Muscle of arm (tissue), 12 donors: Measurements from ENCODE around the gene ITGA5. TPM values are rescaled to one million over a fixed set of nuclear protein-coding genes. Genes with fewer than 3 reads are reported as not detected.

ENCODE experiments used
- DNase-seq: peaks from one replicate; pipeline ENCODE4 v3.0.0-alpha.2; 2013
- polyA plus RNA-seq, 12 donors: library from polyadenylated mRNA; unstranded; fragments of 120-200 nt; gene quantifications; one replicate each; pipeline ENCODE4 v1.2.1, GENCODE V29; 2013; ENCODE audit not compliant: insufficient read length in 12 of 12

The ITGA5 gene
- polyA plus RNA-seq, 12 donors, result 94.6 to 117 (median 107) TPM; not detected in 1

DNA sequence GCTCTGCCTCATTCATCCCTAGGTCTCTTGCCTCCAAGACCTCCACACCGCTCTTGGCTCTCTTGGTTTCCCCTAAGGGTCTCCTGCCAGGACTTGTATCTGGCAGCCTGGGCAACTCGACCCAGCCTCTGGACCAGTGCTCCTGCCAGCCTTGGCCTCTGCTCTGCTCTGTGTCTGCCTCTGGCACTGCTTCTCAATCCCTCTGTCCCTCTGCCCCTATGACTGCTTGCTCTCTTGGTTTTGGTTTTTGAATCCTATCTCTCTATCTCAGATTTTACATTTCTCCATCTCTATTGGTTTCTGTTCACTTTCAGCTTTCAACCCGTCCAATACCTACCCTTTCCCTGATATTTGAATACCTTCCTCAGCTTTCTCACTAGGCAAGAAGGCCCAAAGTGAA lies 6.3 kb downstream of the ITGA5 start:
- no peak for DNase-seq

DNA sequence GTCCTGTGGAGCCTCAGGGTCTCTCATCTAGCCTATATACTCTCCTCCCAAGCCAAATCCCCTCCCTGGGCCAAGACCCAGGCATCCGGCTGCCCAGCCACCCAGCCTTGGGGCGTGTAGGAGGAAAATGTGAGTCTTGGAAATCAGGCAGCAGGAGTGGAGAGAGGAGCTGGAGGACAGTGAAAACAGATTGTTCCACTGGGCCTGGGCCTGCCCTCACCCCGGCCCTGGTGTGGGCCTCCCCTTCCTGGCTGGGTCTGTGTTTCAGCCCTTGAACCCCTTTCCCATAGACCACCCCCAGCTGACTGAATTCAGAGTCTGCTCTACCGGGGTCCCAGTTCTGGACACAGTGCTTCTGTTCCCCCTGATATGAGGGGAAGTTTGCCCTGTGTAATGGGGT lies 6.7 kb downstream of the ITGA5 start:
- DNase-seq, result no peak

DNA sequence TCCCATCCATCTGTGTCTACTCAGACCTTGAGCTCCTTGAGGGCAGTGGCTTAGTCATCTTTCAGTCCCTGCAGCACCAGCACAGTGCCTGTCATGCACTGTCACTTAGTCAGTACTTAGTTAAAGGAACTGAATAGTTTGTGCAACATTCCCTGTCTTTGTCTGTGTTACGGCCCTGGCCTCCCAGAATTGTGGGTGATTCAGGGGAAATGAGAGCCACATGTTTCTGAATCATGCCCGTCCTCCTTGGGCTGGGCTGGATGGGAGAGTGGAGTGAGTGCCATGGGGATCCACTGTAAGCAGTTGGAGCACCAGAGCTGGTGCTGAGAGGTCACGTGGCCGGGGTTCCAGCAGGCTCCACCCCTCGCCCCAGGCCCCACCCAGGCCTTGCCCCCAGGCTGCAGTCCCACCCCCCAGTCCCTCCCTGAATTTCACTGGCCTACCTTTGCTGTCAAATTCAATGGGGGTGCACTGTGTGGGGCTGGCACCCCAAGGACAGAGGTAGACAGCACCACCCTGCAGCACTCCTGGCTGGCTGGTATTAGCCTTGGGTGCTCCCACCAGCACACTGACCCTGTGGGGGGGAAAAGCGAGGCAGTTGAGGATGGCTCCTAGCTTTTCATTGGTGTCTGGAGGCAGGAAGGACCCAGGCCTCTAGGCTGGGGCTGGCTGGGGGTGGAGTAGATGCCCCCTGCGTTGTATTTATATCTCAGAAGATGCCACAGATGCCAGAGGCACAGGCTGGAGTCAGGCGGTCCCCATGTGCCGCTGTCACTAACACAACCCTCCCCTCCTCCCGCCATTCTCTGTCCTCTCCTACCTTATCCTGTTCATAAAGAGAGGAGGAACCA lies 7.5 kb downstream of the ITGA5 start:
- DNase-seq, result no peak

DNA sequence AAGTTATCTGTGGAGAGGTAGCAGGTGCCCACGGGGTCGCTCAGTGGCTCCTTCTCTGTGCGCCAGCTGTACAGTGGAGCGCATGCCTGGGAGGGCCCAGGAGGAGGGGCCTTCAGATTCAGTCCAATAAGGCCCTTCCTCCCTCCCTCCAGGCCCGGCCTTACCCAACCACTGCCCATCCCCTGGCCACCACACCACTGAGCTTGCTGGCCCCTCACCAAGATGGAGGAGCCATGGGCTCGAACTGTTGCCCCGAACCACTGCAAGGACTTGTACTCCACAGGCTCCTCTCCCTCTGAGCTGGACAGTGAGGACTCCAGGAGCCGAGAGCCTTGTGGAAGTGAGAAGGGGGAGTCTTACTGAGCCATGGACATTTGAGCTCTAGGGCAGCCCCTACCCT lies 9.8 kb downstream of the ITGA5 start:
- DNase-seq, result no peak

DNA sequence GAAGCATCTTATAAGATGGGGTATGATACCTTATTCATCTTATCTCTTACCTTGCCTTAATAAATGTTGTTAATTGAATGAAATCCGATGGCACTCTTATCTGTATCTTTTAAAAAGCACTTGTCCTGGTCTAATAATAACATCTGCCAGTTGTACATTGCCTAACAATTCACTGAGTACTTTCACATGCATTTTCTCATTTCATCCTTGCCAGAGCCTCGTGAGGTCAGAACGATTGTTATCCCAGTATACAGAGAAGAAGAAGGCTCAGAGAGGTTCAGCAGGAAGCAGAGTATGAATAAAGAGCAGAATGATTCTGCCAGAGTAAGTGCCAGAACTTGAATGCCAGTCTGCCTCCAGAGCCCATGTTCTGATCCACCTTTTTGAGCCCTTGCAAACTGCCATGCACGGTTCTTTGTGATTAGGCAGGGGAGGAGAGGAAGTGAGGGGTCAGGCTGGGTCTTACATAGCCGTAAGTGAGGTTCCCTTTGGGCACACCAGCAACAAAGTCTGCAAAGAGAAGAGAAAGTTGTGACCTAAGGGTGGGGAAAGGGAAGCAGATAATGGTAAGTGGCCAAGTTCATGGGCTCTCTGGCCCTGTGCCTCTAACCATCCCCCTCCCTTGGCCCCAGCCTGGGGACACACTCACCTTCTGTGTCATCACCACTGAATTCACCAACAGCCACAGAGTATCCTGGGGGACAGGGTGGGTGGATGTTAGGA lies 11.7 kb downstream of the ITGA5 start:
- DNase-seq, result no peak

DNA sequence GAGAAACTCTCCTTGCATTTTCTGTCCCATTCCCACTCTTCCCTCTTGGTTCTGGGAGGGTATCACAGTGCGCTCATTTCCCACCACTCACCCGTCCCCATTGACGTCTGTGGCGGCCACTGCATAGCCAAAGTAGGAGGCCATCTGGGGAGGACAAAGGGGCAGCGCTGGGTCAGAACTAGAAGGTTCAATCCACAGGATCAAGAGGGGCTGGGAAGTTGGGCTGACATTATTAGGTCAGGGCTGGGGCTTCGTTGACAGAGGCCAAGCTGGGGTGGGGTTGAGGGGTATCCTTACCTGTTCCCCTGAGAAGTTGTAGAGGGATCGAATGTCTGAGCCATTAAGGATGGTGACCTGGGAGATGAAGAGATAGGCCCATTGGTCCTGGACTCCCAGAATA lies 13.5 kb downstream of the ITGA5 start:
- DNase-seq, result no peak

DNA sequence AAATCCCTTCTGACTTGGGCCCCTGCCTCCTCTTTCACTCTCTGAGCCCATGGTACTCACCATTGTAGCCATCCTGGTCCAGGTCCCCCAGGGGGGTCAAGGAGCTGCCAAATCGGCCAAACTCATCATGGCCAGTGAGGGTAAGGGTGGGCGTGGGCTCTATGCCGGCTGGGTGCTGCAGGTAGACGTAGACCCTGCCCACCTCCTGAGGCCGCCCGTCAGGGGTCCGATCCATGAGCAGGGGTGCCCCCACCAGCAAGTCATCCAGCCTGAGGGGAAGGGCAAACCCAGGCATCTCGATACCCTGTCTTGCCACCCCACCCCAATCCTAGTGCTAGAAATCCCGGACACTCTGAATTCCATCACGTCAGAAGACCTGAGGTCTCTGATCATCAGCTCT lies 14.0 kb downstream of the ITGA5 start:
- DNase-seq, result no peak

DNA sequence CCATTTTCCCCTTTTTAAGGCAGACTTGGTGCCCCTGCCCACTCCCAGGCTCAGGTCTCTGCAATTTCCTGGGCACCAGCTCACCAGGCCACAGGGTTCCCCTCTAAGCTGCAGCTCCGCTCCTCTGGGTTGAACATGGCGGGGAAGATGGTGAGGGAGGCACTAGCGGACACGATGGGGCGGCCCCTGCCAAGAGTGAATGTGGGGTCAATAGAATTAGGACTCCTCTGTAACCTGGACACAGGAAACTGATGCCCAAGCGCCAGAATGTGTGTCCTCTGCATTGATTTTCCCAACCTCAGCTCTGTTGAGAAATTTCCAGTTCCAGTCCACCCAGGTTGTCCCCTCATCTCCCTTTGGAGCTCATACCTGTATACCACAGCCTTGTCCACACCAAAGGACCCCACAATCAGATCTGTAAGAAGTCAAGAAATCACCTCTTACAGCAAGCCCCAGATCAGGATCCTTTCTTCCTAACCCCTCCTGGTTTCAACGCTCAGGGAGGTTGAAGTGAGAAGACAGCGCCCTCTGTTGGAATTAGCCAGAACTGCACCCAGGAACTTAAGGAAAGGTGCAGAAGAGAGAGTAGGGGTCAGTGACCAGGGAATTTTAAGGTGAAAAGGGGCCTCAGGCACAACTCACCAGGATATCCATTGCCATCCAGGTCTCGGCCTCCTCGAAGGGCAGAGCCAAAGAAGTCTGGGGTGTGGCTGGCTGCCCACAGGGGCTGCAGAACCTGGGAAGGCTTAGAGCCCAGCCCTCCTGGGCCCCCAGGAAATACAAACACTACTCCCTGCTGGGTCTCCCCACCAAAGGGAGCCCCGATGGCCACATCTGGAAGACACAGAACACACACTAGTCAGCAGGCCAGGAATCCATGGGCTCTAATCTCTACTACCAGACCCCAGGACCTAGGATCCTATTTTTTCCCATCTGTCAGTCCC lies 14.7 kb downstream of the ITGA5 start:
- no peak for DNase-seq

DNA sequence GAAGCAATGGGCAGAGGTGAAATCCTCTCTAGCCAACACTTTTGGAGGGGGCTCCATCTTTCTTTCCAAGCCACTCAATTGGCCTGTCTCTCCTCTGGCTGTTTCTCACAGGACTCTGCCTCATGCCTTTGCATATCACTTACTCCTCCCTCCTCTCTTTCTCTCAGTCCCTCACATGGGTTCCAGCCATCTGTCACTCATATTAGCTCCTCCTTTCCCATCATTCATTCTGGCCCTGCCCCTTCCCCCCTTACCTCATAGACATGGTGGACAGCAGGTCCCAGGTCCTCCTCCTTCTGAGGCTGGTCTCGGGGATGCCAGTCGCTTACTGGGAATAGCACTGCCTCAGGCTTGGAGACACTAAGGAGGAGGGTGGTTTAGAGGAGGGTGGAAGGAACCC lies 17.9 kb downstream of the ITGA5 start:
- no peak for DNase-seq

DNA sequence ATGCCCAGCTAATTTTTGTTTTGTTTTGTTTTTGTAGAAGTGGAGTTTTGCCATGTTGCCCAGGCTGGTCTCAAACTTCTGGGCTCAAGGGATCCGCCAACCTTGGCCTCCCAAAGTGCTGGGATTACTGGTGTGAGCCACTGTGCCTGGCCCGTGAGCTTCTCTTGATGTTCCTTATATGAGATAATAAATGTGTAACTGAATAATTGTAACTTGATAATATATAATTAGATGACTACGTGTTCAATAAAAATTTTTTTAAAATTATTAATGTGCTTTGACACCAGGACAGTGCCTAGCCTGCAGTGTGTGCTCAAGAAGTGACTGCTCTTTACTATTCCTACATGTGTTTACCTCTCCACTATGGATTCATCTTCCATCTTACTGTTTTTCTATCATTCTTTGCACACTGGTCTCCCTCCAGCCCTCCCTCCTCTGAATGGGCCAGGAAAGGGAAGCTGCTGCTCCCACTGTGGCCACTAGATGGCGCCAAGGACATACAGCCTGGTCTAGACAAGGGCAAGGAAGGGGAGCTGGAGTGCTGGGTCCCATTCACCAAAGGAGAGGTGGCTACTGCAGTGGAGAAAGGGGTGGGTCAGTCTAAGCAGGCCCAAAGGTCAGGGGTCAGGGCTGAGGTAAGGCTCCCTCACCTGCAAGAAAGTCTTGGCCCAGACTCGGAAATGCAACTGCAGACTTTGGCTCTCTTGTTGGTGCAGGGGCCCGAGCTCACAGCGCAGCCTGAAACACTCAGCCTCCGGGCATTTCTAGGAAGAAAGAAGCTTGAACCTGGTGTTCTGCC lies 19.9 kb downstream of the ITGA5 start:
- peak; percentile 93 for DNase-seq

DNA sequence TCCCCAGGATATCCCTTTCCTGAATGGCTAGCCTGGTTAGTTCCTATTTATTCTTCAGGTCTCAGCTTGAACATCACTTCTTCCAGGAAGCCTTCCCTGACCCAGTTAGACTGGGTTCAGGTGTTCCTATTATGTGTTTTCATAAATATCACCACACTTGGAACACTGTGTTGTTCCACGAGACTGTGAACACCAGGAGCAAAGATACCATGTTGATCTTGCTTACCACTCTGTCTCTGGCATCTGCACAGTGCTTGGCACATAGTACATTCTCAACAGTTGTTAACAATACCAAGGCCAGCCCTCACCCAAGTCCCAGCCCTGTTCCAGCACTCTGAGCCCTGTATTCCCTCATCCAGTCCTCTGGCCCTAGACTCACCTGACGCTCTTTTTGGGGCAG lies 20.8 kb downstream of the ITGA5 start:
- DNase-seq, result no peak

DNA sequence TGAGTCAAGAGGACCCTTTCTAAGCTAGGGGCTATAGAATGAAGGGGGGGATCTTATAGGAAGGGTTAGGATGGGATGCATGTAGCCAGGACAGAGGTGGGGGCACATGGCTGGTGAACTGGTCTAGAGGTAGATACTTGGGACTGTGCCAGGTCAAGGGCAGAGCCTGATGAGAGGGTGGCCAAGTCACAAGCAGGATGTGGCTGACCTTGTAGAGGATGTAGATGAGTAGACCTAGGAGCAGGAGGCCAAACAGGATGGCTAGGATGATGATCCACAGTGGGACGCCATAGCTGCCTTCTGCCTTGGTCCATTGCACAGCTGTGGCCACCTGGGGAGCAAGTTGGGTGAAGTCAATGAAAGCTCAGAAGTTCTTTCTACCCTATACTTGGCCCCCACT lies 21.9 kb downstream of the ITGA5 start:
- DNase-seq, result no peak

DNA sequence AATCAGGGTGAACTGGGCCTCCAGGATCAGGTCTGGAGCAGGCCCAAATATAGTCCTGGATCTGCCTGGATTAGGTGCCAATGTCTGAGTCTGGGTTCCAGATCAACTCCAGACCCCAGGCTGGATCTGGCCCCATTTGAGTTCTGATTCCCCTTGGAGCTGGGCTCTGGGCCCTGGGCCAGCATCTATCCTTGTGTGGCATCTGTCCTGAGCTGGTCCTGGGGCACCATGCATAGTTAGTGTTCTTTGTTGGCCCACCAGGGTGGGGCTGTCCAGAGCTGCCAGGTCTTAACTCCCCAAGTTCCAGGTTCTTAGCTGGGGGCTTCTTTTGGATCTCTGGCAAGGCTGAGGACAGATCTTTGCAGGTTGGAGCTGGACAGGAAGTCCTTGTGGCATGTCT lies 23.5 kb downstream of the ITGA5 start:
- DNase-seq, result no peak

DNA sequence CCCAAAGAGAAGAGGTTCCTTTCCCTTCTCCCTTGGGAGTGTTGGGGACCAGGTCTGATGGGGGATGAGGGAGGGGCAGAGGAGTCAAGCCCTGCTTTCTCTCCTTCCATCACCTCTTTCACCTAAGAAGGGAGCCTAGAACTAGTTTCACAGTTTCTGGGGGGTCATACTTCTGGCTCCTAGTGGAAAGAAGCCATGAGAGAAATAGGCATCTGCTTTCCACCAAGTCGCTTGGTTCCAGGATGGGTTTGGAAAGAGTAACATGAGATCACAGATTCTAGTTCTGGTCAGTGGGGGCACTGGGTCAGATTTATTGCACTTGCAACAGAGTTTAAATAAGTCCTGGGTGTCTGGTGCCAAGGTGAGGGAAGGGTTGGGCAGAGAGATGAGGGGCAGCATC lies 24.1 kb downstream of the ITGA5 start:
- DNase-seq, result no peak

DNA sequence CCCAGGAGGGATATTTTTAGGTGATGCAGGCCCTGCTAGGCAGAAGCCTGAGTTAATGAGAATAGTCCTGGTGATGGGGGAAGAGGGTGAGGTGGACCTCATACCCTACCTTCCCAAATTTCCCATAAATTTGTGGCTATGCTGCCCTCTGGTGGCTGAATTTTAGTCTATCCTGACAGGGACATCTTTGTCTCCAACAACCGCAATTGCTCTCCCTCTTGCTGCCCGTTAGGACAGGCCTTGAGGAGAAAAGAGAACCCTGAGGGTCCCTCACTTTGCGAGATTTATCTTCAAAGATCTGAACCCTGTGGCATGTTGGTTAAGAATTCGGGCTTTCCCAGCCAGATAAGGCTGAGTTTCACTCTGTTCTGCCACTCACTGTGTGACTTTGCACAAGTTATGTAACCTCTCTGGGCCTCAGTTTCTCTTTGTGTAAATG lies 24.8 kb downstream of the ITGA5 start:
- no peak for DNase-seq

DNA sequence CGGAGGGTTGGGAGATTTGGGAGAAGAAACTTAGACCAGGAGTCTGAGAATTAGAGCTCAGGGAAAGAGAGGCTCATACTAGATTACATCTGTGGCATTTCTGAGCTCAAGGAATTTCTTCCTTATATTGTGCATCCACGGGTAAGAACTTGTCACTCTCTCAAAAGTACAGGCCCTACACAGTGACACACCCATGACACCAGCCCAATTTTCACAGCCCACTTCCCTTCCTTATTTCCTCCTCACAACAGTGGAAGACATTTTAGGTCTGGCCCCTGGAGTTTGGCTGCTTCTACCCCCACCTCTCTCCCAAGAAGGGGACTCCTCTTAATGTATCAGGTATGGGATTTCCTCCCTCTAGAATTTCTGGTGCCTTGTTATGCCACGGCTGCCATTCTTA lies 25.3 kb downstream of the ITGA5 start:
- no peak for DNase-seq

DNA sequence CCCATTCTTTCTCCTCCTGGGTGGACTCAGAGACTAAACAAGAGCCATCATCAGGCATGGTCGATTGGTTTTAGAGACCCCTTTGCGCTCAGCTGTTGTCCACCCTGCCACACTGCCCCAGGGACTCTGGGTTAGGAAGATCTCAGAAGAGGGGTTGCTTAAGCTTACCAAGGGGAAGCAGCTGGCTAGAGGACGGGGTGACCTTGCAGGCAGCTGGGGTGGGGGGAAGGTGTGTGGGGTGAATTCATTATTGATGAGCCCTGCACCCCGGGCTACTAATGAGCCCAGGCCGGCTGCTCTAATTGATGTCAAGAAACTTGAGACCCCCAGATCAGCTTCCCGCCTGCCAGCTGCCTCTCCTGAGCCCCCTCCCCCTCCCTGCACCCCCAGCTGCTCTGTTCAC lies 25.9 kb downstream of the ITGA5 start:
- DNase-seq, result no peak

DNA sequence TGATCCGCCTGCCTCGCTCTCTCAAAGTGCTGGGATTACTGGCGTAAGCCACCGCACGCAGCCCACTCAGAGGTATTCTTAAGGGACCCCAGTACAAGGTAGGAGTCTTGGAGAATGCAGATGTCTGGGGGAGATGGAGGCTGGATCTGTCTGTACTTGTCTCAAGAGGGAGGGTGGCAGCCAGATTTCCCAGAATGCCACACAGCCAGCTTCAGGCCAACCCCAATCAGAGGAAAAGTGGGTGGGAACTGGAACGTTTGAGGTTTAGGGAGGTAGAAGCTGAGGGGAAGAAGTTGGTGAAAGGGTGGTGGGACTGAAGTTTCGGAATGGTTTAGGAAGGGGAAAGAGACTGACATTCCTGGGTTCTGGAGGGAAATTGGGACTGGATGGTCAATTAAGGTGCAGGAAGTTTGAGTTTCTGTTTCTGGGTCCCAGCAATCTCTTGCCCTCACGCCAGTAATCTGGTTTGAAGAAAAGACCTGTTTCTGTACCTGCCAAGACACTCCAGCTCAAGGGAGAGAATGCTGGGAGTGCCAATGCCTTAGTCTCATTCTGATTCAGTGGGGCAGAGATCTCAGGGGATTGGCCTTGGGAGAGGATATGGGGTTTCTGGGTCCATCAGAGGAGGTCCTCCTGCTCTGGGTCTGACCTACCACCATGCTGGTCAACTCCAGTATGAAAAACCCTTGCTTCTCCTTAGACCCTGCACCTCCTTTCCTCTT lies 26.4 kb downstream of the ITGA5 start:
- DNase-seq, result no peak

DNA sequence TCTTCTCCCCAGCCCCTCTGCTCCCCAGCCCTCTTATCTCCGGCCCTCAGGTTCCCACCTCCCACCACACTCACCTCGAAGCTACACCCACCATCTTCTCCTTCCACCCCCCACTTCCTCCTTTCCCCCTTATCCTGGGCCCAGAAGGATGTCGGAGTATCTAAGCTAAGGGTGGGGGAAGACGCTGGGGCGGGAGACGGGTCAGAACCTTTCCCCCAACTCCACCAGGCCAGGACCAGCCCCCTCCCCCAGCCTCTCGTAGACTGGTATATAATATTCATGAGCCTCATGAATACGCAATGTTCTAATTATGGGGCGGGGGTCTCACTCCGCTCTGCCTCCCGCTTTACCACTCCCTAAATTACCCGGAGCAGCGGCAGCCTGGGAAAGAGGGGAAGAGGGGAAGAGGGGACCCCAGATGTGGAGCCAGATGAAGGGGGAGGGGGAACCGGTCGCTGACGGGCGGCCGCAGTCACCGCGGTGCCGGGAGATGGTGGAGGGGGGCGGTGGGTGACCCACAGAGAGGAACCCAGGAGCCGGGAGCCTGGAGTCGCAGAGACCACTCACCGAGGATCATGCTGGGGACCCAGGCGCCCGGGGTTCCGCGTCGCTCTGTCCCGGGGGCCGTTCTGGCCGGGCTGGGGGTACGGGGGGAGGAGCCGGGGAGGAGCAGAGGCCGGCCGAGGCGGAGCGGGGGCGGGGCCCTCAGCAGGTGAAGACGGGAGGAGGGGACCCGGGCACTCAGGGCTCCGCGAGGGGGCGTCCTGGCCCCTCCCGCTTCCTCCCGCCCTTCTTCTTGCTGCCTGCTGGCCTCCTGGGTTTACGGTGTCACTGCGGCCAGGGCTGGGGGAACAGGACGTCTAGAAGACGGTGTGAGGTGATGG lies 28.2 kb downstream of the ITGA5 start:
- DNase-seq, result no peak
